ENCODE measurements around the gene GBP5.
"Not testable (repeated sequence)": the region's sequence is repeated elsewhere in the genome, so short reads cannot be mapped to it uniquely, and the experiment has no call there.

Gene GBP5

GRCh38 chr1:89284078-89284763 is 11.6 kb upstream of the GBP5 start:
- DNase-seq, result not testable (repeated sequence)

- DNase-seq, result no peak
Observed at GRCh38 chr1:89280766-89281165, 8.1 kb upstream of the GBP5 start.

GRCh38 chr1:89279011-89279466 is 6.4 kb upstream of the GBP5 start:
- DNase-seq, result no peak

- no peak for DNase-seq
Observed at GRCh38 chr1:89277725-89278124, 5.1 kb upstream of the GBP5 start.

GRCh38 chr1:89276690-89277089 is 4.0 kb upstream of the GBP5 start:
- DNase-seq, result no peak

- DNase-seq, result no peak
Observed at GRCh38 chr1:89274411-89274857, 1.8 kb upstream of the GBP5 start.

GRCh38 chr1:89273324-89273778 is 691 bp upstream of the GBP5 start:
- no peak for DNase-seq

GRCh38 chr1:89271341-89272015 is 1.2 kb downstream of the GBP5 start:
- DNase-seq, result no peak

GRCh38 chr1:89270423-89270822 is 2.2 kb downstream of the GBP5 start:
- DNase-seq, result no peak

- DNase-seq, result no peak
Observed at GRCh38 chr1:89269277-89269676, 3.4 kb downstream of the GBP5 start.

- DNase-seq, result no peak
Observed at GRCh38 chr1:89262643-89263042, 10.0 kb downstream of the GBP5 start.

- no peak for DNase-seq
Observed at GRCh38 chr1:89261926-89262515, 10.6 kb downstream of the GBP5 start.

- peak in 1 of 51 donors; percentile 6 for DNase-seq
Observed at GRCh38 chr1:89260566-89261255, 11.9 kb downstream of the GBP5 start.

GRCh38 chr1:89260042-89260441 is 12.6 kb downstream of the GBP5 start:
- no peak for DNase-seq

- DNase-seq, result no peak
Observed at GRCh38 chr1:89259283-89259971, 13.2 kb downstream of the GBP5 start.

- no peak for DNase-seq
Observed at GRCh38 chr1:89257041-89257440, 15.6 kb downstream of the GBP5 start.

GRCh38 chr1:89255581-89255980 is 17.1 kb downstream of the GBP5 start:
- not testable (repeated sequence) for DNase-seq

- DNase-seq, result no peak
Observed at GRCh38 chr1:89254658-89255287, 17.9 kb downstream of the GBP5 start.

GRCh38 chr1:89243046-89243445 is 29.6 kb downstream of the GBP5 start:
- DNase-seq, result no peak
